CD4-positive, alpha-beta T cell (primary cell): ENCODE measurements around the gene PPM1L. TPM values are rescaled to one million over a fixed set of nuclear protein-coding genes. Genes with fewer than 3 reads are reported as not detected.

Source experiments
- ATAC-seq: fragments of 200-7000 bp; cut with Tn5 transposase; one replicate; pipeline ENCODE4 v1.10.0; 2022; ENCODE audit warnings: mild to moderate bottlenecking; ENCODE audit not compliant: poor library complexity
- CTCF ChIA-PET: fragments of 350-600 bp; sonication (Branson Sonifier 250); formaldehyde crosslinking; loops from one replicate; lab custom pipeline; 2021; ENCODE audit warnings: antibody characterized with exemption, inconsistent platforms; lab: Charles Lee
- POLR2A ChIA-PET: fragments of 350-600 bp; sonication (Branson Sonifier 250); formaldehyde crosslinking; loops from one replicate; lab custom pipeline; 2021; ENCODE audit warnings: antibody characterized with exemption, inconsistent platforms; lab: Charles Lee
- DNase-seq, 14 experiments: peaks; one replicate each; pipeline ENCODE4 v3.0.0-alpha.2; 2013 to 2020; ENCODE audit warnings: mixed read lengths in 2 of 14
- H3K27ac ChIP-seq, 2 donors: one replicate each; pipeline versions ENCODE4 v1.5.1 to v1.7.0; 2013; ENCODE audit warnings: low read length in 2 of 2, low read depth in 1 of 2, mild to moderate bottlenecking in 1 of 2
- H3K27me3 ChIP-seq, 2 experiments: 1 replicate in 1 of 2; 2 replicates in 1 of 2; pipeline versions ENCODE4 v1.6.1 to v1.7.0; 2013; ENCODE audit warnings: low read length in 2 of 2, control low read depth in 1 of 2, mild to moderate bottlenecking in 1 of 2, moderate library complexity in 1 of 2; ENCODE audit not compliant: insufficient read depth in 2 of 2, control insufficient read depth in 1 of 2
- H3K36me3 ChIP-seq: one replicate; pipeline ENCODE4 v1.6.1; 2013; ENCODE audit warnings: low read length, control low read depth; ENCODE audit not compliant: insufficient read depth
- H3K4me1 ChIP-seq: one replicate; pipeline ENCODE4 v1.6.1; 2013; ENCODE audit warnings: low read length, control low read depth; ENCODE audit not compliant: insufficient read depth
- H3K4me3 ChIP-seq: one replicate; pipeline ENCODE4 v1.5.1; 2013; ENCODE audit warnings: mild to moderate bottlenecking, low read length, moderate library complexity
- H3K9me3 ChIP-seq, 2 experiments: 1 replicate in 1 of 2; 2 replicates in 1 of 2; pipeline versions ENCODE4 v1.6.1 to v1.7.0; 2013; ENCODE audit warnings: low read length in 2 of 2, mild to moderate bottlenecking in 2 of 2, control low read depth in 1 of 2, moderate library complexity in 1 of 2; ENCODE audit not compliant: control insufficient read depth in 1 of 2, insufficient read depth in 1 of 2
- H3K27ac Mint-ChIP-seq: one replicate; pipeline ENCODE4 v1.8.0; 2020; ENCODE audit warnings: mixed read lengths
- H3K27me3 Mint-ChIP-seq: one replicate; pipeline ENCODE4 v1.8.0; 2021; ENCODE audit warnings: mixed read lengths
- H3K36me3 Mint-ChIP-seq: one replicate; pipeline ENCODE4 v1.8.0; 2021; ENCODE audit warnings: low read depth, mixed read lengths
- H3K4me1 Mint-ChIP-seq: one replicate; pipeline ENCODE4 v1.8.0; 2021; ENCODE audit warnings: low read depth, mixed read lengths
- H3K4me3 Mint-ChIP-seq: one replicate; pipeline ENCODE4 v1.8.0; 2020; ENCODE audit warnings: mild to moderate bottlenecking, mixed read lengths
- H3K9me3 Mint-ChIP-seq: one replicate; pipeline ENCODE4 v1.8.0; 2020; ENCODE audit warnings: mixed read lengths
- CTCF ChIP-seq: fragments of 200-600 bp; IDR thresholded peaks from one replicate; pipeline ENCODE4 v1.8.0; 2022; ENCODE audit warnings: antibody characterized with exemption, mild to moderate bottlenecking
- intact Hi-C, 2 experiments: fragments of 100-400 bp; cut with DNase I in 1 of 2; cut with micrococcal nuclease in 1 of 2; formaldehyde crosslinking; loops; one replicate each; pipeline versions ENCODE4 v1.15.1 to v1.9.0; 2023 to 2025; cut with DNase I, micrococcal nuclease
- total RNA-seq, 174 experiments: library from RNA in 2 of 174; stranded (reverse) in 2 of 174; gene quantifications; one replicate each; pipeline ENCODE4 v1.2.3 and lab custom pipeline; 2021 to 2026

Gene PPM1L
- total RNA-seq, 2 experiments from 2014 or later, result 3.0 to 3.4 TPM

GRCh38 chr3:160768031-160768430 lies 12.0 kb downstream of the PPM1L start:
- CTCF ChIA-PET, result no interaction called here
- peaks cover 7% of the 10 kb centered on the region for H3K27me3 Mint-ChIP-seq
- H3K27ac ChIP-seq, result no peak overlapping the region
- H3K9me3 Mint-ChIP-seq, result no peaks in the 10 kb centered on the region
- no peak overlapping the region for H3K4me3 Mint-ChIP-seq
- intact Hi-C loops, result no loop called here
- no peaks in the 10 kb centered on the region for H3K4me1 ChIP-seq
- ATAC-seq (no peak), DNase-seq (no peak)
- no peaks in the 10 kb centered on the region for H3K27me3 ChIP-seq
- TF ChIP-seq CTCF, result no peak
- H3K9me3 ChIP-seq, result no peaks in the 10 kb centered on the region
- no peaks in the 10 kb centered on the region for H3K4me1 Mint-ChIP-seq
- H3K36me3 Mint-ChIP-seq, result no peaks in the 10 kb centered on the region
- H3K4me3 ChIP-seq, result no peak overlapping the region
- no peaks in the 10 kb centered on the region for H3K36me3 ChIP-seq
- H3K27ac Mint-ChIP-seq, result no peak overlapping the region
- POLR2A ChIA-PET, result no interaction called here

GRCh38 chr3:160768918-160769317 lies 12.9 kb downstream of the PPM1L start:
- DNase-seq (no peak), ATAC-seq (no peak)
- no peaks in the 10 kb centered on the region for H3K36me3 ChIP-seq
- ChIA-PET CTCF (interaction anchor here (0.8 kb wide), 1 partner anchor 8 kb away, joined by 3 read pairs; no protein-coding TSS in a partner anchor), POLR2A (no interaction called here)
- no peak overlapping the region for H3K27ac Mint-ChIP-seq
- no peaks in the 10 kb centered on the region for H3K36me3 Mint-ChIP-seq
- TF ChIP-seq CTCF, result no peak
- no peaks in the 10 kb centered on the region for H3K4me1 ChIP-seq
- no peak overlapping the region for H3K27ac ChIP-seq
- no peaks in the 10 kb centered on the region for H3K9me3 ChIP-seq
- no peak overlapping the region for H3K4me3 ChIP-seq
- H3K4me1 Mint-ChIP-seq, result no peaks in the 10 kb centered on the region
- H3K9me3 Mint-ChIP-seq, result no peaks in the 10 kb centered on the region
- no peak overlapping the region for H3K4me3 Mint-ChIP-seq
- no peaks in the 10 kb centered on the region for H3K27me3 ChIP-seq
- H3K27me3 Mint-ChIP-seq, result peaks cover 7% of the 10 kb centered on the region
- intact Hi-C loops, result no loop called here

- Histone ChIP-seq H3K36me3 (no peaks in the 10 kb centered on the region), H3K9me3 (no peaks in the 10 kb centered on the region), H3K4me3 (no peak overlapping the region), H3K27ac (no peak overlapping the region), H3K27me3 (no peaks in the 10 kb centered on the region), H3K4me1 (no peaks in the 10 kb centered on the region)
- H3K9me3 Mint-ChIP-seq, result no peaks in the 10 kb centered on the region
- no peak overlapping the region for H3K27ac Mint-ChIP-seq
- ATAC-seq, result no peak
- no peak overlapping the region for H3K4me3 Mint-ChIP-seq
- H3K27me3 Mint-ChIP-seq, result no peaks in the 10 kb centered on the region
- ChIA-PET POLR2A (interaction anchor here (0.6 kb wide), 1 partner anchor 1041 kb away, joined by 3 read pairs; no protein-coding TSS in a partner anchor), CTCF (interaction anchor here (1.5 kb wide), 1 partner anchor 10 kb away, joined by 3 read pairs; no protein-coding TSS in a partner anchor)
- H3K4me1 Mint-ChIP-seq, result no peaks in the 10 kb centered on the region
- intact Hi-C loops, result no loop called here
- no peaks in the 10 kb centered on the region for H3K36me3 Mint-ChIP-seq
- no peak for DNase-seq
- TF ChIP-seq CTCF, result no peak
Measured at GRCh38 chr3:160771811-160772459, 15.9 kb downstream of the PPM1L start.
